Uterus (tissue), 2 donors: ENCODE measurements around the gene CADPS2.

Experiments used
- CTCF ChIP-seq, 4 experiments: fragments of 200-600 bp in 2 of 4; fragments of 450-650 bp in 2 of 4; sonication (generic) in 2 of 4; IDR thresholded peaks; one replicate each; pipeline ENCODE4 v1.5.1; 2016 to 2019; ENCODE audit warnings: antibody characterized with exemption in 4 of 4, mild to moderate bottlenecking in 2 of 4, moderate library complexity in 1 of 4
- POLR2A ChIP-seq, 2 donors: fragments of 450-650 bp; IDR thresholded peaks; one replicate each; pipeline ENCODE4 v1.6.1; 2016; ENCODE audit warnings: antibody characterized with exemption in 2 of 2, mild to moderate bottlenecking in 1 of 2, moderate library complexity in 1 of 2

GRCh38 chr7:122518488-122518887, 367.8 kb downstream of the CADPS2 start:
- TF ChIP-seq CTCF (IDR thresholded peaks at IDR 0.05) (no peak), POLR2A (IDR thresholded peaks at IDR 0.05) (no peak)
